NCI-H2196 (cell line): ENCODE results near the gene RXYLT1.
"Not testable (repeated sequence)": the region's sequence is repeated elsewhere in the genome, so short reads cannot be mapped to it uniquely, and the experiment has no call there.

ENCODE experiments used
- DNase-seq: peaks from one replicate; lab custom pipeline; 2025; ENCODE audit not compliant: unreplicated experiment; lab: John Stamatoyannopoulos, UW

The RXYLT1 gene, protein sequence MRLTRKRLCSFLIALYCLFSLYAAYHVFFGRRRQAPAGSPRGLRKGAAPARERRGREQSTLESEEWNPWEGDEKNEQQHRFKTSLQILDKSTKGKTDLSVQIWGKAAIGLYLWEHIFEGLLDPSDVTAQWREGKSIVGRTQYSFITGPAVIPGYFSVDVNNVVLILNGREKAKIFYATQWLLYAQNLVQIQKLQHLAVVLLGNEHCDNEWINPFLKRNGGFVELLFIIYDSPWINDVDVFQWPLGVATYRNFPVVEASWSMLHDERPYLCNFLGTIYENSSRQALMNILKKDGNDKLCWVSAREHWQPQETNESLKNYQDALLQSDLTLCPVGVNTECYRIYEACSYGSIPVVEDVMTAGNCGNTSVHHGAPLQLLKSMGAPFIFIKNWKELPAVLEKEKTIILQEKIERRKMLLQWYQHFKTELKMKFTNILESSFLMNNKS

DNA sequence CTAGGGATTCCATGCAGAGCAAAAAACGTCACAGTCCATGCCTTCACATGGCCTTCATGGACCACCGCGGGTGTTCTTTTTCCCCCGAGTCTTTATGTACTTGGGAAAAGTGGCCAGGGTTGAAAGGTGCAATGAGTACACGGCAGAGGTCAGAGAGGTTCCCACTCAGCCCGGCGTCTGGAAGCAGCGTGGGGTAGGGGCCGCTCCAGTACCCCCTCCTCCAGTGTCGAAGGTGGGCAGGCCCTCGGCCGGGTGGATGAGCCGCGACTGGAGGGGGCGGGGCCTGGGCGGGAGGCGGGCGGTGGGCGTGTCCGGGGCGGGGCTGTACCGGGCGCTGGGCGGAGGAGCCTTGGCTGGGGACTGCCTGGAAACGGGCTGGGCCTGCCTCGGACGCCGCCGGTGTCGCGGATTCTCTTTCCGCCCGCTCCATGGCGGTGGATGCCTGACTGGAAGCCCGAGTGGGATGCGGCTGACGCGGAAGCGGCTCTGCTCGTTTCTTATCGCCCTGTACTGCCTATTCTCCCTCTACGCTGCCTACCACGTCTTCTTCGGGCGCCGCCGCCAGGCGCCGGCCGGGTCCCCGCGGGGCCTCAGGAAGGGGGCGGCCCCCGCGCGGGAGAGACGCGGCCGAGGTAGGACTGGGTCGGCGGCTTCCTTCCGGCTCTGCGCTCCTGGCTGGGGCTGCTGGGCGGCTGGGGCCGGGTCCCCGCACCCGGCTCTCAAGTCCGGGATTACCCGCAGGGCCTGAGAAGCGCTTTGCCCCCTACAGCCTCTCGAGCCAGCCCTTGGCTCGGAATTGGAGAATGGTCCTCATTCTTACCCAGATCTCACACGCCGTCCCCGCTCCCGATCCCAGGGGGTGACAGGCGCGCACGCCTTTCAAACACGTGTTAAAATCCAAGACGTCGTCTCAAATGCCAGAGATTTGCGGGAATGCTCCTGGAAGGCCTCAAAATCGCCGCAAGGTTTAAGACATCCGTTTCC, at the start of gene RXYLT1:
Gene RXYLT1 (plus strand): TSS at position 412 of the 984 bp plus-strand sequence. CDS start 52 bp downstream, at position 464.
- DNase-seq = peak; percentile 82

DNA sequence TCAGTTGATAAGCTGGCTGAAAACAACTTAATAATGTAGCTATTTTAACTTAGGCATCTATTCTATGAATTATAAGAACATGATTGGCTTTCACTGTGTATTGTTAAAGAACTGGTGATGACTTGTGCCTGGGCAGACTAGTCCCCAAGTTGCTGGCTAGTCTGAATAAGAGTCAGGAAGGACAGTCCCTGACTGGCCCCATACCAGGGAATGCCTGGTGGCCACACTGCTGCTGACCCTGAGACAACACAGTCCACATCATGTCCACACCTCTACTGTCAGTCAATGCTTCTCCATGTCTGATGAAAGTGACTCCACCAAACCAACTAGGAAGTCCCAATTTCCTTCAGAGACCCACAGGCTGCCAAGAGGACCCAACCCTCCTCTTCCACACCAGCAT, 46.9 kb upstream of the RXYLT1 start:
- DNase-seq = not testable (repeated sequence)

DNA sequence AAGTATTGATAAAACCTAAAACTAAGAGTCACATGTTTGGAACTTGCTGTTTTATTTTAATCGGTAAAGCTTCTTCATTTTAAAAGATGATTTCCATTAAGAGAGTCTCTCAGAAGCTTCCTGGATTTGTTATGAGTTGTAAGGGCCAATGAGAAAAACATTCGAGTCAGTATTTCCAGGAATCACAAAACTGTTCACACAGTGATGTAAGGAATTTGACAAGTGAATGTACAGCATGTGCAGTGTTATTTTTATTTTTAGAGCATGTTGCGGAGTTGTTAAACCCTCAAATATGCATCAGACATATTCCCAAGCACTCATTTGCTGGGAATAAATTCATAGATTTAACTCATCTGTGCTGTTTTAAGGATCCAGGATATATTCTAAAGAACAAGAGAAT, 46.1 kb upstream of the RXYLT1 start:
- not testable (repeated sequence) for DNase-seq

DNA sequence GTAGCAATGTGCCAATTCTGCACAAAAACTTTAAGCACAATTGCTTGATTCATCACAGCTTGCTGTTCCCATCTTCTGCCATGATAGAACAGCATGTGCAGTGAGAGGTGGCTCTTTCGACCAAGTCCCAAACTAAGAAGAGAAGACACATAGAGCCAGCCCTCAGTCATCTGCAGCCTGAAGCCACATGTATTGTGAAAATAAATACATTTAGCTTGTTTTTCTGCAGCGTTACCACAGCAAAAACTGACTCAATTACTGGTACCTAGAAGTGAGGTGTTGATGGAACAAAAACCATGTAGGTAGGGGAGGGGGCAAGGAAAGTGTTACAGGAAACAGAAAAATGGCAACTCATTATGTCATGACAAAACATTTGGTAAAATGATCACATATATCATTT, 39.2 kb upstream of the RXYLT1 start:
- not testable (repeated sequence) for DNase-seq

DNA sequence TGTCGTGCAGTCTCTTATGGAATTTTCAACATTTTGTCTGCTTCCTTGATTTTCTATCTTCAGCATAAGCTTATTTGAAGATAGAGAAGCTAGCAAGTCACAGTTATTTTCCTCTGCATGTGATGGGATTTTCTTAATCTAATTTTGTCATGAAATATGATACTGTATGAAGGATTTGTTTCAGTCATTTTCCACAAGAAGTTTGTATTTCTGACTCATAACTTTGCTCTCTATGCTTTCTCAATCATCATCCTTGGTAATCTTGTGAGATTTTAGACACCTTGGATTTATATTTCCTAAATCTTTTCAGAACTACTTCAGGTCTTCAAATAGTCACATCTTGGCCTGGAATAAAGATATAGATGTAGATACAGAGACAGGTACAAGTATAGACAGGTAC, 38.3 kb upstream of the RXYLT1 start:
- not testable (repeated sequence) for DNase-seq

DNA sequence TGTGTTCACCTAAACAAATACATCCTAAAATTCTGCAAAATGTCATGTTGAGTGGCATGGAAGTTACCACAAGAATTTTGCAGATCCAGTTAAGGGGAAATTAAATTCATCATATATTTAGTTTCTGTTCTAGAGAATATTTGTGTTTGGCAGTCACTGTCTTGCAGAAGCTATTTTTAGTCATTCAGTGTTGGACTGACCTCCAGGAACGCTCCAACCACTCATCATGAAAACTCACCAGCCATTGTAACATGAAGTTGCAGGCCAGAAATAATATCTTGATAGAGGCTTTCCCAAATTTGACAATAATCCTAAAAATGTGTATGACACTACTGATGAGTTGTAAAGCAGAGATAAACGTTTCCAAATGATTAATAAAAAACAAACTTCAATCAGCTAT, 35.6 kb upstream of the RXYLT1 start:
- not testable (repeated sequence) for DNase-seq

DNA sequence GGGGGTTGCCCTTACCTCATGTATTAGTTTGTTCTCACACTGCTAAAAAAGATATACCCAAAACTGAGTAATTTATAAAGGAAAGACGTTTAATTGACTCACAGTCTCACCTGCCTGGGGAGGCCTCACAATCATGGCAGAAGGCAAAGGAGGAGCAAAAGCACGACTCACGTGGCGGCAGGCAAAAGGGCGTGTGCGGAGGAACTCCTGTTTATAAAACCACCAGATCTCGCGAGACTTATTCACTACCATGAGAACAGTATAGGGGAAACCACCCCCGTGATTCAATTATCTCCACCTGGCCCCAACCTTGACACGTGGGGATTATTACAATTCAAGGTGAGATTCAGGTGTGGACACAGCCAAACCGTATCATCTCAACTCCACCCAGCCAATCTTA, 33.2 kb upstream of the RXYLT1 start:
- not testable (repeated sequence) for DNase-seq

DNA sequence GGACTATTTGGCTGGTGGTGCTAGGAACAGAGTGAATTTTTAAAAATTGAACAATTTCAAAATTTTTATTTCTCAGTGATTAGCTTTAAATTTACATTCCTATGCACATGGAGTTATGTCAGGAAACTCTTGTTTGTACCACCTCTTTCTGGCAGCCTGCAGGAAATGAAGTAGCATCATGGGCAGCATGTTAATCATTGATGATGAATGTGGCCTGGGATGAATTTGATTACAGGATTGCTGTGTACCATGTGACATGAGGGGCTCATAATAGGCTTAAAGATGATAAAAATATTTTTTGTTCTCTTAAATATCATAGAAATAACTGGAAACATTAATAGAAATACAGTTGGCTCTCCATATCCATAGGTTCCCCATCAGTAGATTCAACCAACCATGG, 32.6 kb upstream of the RXYLT1 start:
- not testable (repeated sequence) for DNase-seq

DNA sequence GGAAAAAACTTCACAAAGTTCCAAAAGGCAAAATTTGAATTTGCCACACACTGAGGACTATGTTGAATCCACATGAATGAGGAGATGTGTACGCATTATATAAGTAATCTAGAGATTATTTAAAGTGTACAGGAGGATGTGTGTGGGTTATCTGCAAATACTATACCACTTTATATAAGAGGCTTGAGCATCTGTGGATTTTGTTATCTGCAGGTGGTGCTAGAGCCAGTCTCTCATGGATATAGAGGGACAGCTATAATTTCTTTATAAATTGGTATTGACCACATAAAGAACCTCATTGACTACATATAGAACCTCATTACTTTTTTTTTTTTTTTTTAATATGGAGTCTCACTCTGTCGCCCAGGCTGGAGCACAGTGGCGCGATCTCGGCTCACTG, 32.2 kb upstream of the RXYLT1 start:
- no peak for DNase-seq

DNA sequence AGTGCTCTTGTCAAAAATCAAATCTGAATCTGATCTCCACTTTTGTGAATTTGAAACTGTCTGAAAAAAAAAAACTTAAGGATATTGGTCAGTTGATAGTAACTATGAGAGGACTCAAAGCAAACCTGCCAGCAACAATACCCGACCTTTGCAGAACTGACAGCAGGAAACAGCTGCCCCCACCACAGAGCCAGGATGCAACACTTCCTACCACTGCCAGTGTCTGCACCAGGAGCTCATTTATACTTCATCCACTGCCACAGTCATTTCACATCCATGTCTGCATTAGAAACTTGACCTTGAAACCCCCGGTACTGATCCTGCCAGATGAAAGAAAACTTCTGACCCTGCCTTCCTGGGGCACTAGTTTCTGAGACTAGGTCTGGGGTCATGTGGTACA, 27.4 kb upstream of the RXYLT1 start:
- DNase-seq = no peak

DNA sequence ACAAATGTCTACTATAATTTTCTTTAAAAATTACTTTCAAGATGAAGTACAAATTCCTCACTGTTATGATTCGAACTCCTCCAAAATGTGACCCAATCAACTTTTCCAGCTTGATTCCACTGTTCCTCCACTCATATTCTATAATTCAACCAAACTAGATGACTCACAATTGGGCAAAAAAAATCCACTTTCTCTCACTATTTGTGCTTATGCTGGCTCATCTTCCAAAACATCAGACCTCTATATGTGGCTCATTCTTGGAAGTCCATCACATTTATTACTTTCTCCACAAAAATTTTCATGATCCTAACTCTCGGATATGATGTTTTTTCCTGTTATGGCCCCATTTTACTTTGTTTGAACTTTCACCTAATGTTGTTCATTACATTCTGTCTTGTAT, 26.9 kb upstream of the RXYLT1 start:
- no peak for DNase-seq

DNA sequence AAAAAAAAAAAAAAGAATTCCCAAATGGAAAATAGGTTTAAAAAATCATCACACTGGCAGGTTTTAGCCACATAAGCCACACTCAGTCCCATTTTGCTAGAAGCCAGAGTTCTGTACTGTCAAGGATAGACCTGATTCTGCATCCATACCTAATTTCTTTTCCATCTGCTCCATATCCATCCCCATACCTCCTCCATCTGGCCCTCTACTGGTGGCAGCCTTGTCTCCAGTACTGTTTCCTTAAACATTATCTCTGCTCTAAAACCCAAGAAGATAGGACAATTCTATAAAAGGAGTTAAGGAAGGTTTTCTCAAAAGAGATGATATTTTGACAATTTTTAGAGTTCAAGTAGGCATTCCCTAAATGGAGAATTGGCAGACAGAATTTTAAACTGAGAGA, 26.0 kb upstream of the RXYLT1 start:
- no peak for DNase-seq

DNA sequence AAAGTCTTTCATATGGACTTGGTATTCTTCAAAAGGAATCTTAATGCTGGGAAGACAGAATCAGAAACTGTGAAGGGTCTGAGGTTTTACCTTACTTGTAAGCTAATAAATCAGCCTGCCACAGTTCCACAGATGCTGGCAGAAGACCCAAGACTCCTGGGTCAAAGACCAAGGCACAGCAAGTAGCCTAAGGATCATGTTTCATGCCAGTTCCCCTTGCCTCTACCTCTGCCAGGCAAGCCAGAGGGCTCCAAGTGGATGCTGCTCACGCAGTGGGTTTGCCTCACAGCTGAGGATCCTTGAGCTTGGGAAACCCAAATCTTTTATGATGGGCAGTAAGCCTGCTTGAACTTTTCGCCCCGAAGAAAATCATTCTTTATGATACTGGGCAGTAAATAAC, 15.2 kb upstream of the RXYLT1 start:
- peak; percentile 6 for DNase-seq

DNA sequence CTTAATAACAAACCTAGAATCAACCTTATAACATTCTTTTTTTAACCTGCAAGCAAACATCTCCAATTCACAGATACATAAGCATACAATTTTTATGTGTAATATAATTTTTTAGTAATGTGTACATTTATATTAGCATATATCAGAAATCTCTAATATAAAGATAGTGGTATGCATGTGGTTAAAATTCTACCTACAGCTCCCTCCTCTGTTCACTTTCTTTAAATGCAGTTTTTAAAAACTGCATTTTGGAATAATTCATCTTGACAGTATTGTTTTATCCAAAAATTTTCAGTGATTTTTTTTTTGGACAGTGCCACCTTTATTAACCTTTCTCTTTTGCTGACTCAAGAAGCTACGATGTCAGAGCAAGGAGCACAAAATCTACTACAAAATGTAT, 13.2 kb upstream of the RXYLT1 start:
- no peak for DNase-seq

DNA sequence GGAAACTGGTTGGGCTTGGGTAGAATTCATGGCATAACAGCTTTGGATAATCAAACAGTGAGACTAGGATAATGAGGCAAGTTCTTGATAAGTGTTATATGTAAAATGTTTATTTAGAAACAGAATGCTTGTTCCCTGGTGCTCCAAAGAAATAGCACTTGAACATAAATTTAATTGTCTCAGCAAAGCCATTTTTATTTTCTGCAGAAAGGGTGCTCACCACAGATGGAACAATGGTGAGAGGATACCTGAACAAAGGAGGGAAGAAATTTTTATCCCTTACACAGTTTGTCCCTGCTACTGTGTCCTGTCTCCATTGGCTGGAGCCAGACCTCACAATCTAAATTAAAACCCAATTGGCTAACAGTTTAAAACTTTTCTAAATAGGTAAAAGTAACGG, 9.3 kb upstream of the RXYLT1 start:
- DNase-seq = no peak

DNA sequence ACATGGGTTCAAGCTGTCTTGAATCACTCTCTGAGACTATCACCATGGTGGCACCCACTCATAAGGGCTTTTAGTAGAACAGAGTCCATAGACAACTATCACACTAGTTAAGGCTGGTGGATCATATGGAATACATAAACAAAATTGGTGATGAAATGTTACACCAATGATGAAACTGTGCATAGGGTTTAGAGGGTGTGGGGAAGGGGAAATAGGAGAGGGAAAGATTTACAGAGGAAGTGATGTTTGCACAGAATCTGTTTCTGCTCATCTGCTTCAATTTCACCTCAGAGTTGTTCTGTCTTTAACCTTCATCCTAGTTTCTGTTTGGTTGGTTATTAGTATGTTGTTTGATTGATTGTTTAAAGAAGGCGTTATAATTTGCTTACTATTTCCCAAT, 2.4 kb upstream of the RXYLT1 start:
- DNase-seq = no peak

DNA sequence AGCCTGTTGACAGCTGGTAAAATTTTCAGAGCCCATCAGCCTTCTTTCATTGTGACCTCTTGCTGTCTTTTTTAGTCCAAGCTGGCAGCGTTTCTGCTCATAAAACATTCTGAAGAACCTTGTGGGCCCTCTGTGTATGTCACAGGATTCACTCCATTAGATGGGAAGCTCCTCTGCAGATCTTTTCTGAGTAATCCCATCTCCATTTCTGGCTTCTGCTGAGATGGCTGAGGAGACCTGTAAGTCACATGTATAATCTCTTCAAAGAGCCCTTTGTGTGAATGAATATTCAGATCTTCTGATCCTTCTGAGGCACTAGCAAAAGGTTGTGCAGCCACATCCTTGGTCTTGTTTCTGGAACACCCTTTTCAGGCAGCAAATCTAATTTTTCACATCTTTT, 2.8 kb downstream of the RXYLT1 start:
- no peak for DNase-seq

DNA sequence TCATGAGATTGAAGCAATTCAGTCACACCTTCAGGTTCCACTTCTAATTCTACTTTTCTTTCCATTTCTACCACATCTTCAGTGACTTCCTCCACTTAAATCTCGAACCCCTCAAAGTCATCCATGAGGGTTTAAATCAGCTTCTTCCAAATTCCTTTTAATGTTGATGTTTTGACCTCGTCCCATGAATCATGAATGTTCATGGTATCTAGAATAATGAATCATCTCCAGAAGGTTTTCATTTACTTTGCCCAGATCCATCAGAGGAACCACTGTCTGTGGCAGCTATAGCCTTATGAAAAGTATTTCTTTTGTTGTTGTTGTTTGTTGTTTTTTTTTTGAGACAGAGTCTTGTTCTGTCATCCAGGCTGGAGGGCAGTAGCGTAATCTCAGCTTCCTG, 7.6 kb downstream of the RXYLT1 start:
- DNase-seq = no peak

DNA sequence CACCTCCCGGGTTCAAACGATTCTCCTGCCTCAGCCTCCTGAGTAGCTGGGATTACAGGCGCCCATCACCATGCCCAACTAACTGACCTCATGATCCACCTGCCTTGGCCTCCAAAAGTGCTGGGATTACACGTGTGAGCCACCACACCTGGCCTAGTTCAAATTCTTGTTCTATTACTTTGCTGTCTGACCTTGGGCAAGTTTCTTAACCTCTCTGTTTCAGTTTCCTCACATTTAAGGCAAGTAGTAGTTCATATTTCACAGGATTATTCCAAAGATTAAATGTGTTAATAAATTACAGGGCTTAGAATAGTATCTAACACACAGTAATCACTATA, 10.9 kb downstream of the RXYLT1 start:
- no peak for DNase-seq

DNA sequence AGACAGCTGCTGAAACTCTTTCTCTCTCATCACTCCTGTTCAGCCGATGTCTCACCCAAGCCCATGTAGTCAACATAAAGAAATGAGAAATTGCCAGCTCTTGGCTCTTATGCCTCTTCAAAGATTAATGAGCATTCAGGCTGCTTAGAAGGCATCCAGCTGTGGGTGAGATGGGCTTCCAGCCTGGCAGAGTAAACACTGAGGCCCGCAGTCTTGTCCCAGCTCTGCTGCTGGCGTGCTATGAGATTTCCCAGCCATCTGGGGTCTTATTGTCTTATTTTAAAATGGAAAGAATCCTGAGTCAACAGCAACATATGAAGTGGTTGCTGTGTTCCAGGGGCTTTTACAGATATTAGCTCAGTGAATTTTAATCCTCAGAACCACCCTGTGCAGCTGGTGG, 12.6 kb downstream of the RXYLT1 start:
- DNase-seq = no peak

DNA sequence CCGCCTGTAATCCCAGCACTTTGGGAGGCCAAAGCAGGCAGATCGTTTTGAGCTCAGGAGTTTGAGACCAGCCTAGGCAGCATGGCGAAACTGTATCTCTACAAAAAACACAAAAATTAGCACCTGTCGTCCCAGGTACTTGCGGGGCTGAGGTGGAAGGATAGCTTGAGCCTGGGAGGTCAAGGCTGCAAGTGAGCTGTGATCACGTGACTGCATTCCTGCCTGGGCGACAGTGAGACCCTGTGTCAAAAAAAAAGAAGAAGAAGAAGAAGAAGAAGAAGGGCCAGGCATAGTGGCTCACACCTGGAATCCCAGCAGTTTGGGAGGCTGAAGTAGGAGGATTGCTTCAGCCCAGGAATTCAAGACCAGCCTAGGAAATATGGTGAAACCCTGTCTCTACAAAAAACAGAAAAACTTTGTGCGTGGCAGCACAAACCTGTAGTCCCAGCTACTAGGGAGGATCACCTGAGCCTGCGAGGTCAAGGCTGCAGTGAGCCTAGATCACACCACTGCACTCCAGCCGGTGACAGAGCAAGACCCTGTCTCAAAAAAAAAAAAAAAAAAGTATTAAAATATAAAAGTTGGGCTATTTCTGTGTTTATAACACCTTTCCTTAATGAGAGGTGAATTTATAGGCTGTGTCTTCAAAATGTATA, 15.5 kb downstream of the RXYLT1 start:
- no peak for DNase-seq
